ENCODE measurements around the gene MAPK8.

GRCh38 chr10:48305905-48306264, 592 bp upstream of the MAPK8 start:
- TF ChIP-seq CTCF (IDR thresholded peaks at IDR 0.05), result no peak
- no peak for TF ChIP-seq POLR2AphosphoS5 (IDR thresholded peaks at IDR 0.05)

Measured in transverse colon (tissue), 4 donors.